Measurements from ENCODE around the gene DUSP1.

DUSP1 gene

GRCh38 chr5:172728481-172729241 lies 42.3 kb downstream of the DUSP1 start:
- Histone ChIP-seq H3K4me3 (ENCODE audit: low read length in 2 of 2) (no peak overlapping the region), H3K9ac (ENCODE audit: low read length in 2 of 2) (no peak overlapping the region), H3K4me1 (ENCODE audit: control insufficient read depth, insufficient read depth, low read length) (peaks cover 18% of the 10 kb centered on the region), H3K27me3 (ENCODE audit: control insufficient read depth in 1 of 2, insufficient read depth in 2 of 2, low read length in 2 of 2) (no peaks in the 10 kb centered on the region), H3K27ac (ENCODE audit: low read length) (no peak overlapping the region), H3K36me3 (ENCODE audit: control insufficient read depth in 2 of 2, insufficient read depth in 2 of 2, low read length in 2 of 2) (no peaks in the 10 kb centered on the region), H3K9me3 (ENCODE audit: control insufficient read depth in 2 of 2, low read length in 2 of 2) (no peaks in the 10 kb centered on the region)

GRCh38 chr5:172727551-172727950 lies 43.4 kb downstream of the DUSP1 start:
- peaks cover 7% of the 10 kb centered on the region for H3K4me1 ChIP-seq (ENCODE audit: control insufficient read depth, insufficient read depth, low read length)
- H3K27ac ChIP-seq (ENCODE audit: low read length) = no peak overlapping the region
- H3K9me3 ChIP-seq (ENCODE audit: control insufficient read depth in 2 of 2, low read length in 2 of 2) = no peaks in the 10 kb centered on the region
- H3K36me3 ChIP-seq (ENCODE audit: control insufficient read depth in 2 of 2, insufficient read depth in 2 of 2, low read length in 2 of 2) = no peaks in the 10 kb centered on the region
- H3K4me3 ChIP-seq (ENCODE audit: low read length in 2 of 2) = no peak overlapping the region
- no peak overlapping the region for H3K9ac ChIP-seq (ENCODE audit: low read length in 2 of 2)
- H3K27me3 ChIP-seq (ENCODE audit: control insufficient read depth in 1 of 2, insufficient read depth in 2 of 2, low read length in 2 of 2) = no peaks in the 10 kb centered on the region

GRCh38 chr5:172726966-172727365 lies 44.0 kb downstream of the DUSP1 start:
- H3K27ac ChIP-seq (ENCODE audit: low read length) = no peak overlapping the region

DNA sequence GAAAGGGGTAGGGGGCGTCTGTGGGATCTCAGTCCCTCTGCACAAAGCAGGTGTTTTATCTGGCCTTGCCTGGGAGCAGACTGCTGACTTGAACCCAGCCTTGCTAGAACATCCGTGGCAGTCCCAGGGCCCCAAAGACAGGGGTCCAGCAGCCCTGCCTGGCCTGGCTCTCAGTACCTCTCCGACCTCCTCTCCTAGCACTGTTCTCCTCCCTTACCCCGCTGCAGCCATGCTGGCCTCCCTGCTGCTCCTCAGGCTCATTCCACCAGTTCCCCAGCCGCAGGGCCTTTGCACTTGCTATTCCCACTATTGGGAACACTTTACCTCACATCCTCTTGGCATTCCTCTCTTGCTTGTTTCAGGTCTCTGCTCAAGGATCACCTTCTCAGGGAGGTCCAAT lies 45.2 kb downstream of the DUSP1 start:
- Histone ChIP-seq H3K4me1 (ENCODE audit: control insufficient read depth, insufficient read depth, low read length) (peaks cover 9% of the 10 kb centered on the region), H3K9me3 (ENCODE audit: control insufficient read depth in 2 of 2, low read length in 2 of 2) (no peaks in the 10 kb centered on the region), H3K4me3 (ENCODE audit: low read length in 2 of 2) (no peak overlapping the region), H3K9ac (ENCODE audit: low read length in 2 of 2) (no peak overlapping the region), H3K27ac (ENCODE audit: low read length) (no peak overlapping the region), H3K36me3 (ENCODE audit: control insufficient read depth in 2 of 2, insufficient read depth in 2 of 2, low read length in 2 of 2) (no peaks in the 10 kb centered on the region), H3K27me3 (ENCODE audit: control insufficient read depth in 1 of 2, insufficient read depth in 2 of 2, low read length in 2 of 2) (no peaks in the 10 kb centered on the region)

More at GRCh38 chr5:172726966-172727365, 44.0 kb downstream of the DUSP1 start:
- H3K27me3 ChIP-seq (ENCODE audit: control insufficient read depth in 1 of 2, insufficient read depth in 2 of 2, low read length in 2 of 2) = no peaks in the 10 kb centered on the region
- H3K4me1 ChIP-seq (ENCODE audit: control insufficient read depth, insufficient read depth, low read length) = peaks cover 7% of the 10 kb centered on the region
- H3K36me3 ChIP-seq (ENCODE audit: control insufficient read depth in 2 of 2, insufficient read depth in 2 of 2, low read length in 2 of 2) = no peaks in the 10 kb centered on the region
- no peak overlapping the region for H3K9ac ChIP-seq (ENCODE audit: low read length in 2 of 2)
- H3K9me3 ChIP-seq (ENCODE audit: control insufficient read depth in 2 of 2, low read length in 2 of 2) = no peaks in the 10 kb centered on the region
- no peak overlapping the region for H3K4me3 ChIP-seq (ENCODE audit: low read length in 2 of 2)

DNA sequence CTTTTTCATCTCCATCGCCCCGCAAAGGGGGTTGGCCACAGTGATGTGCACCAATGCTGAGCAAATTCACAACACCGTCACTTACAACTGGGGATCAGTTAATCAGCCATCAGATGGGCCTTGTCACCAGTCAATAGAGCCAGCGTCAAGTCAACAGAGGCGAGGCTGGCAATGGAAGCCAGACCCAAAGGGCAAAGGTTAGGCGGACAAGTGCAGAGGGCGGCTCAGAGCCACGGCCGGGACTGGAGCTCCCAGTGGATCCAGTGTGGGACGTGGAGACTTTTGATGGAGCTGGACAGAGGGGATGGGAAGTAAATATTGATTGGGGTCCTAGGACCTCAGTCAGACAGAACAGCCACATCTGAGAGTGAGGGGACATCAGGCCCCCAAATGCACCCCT lies 45.7 kb downstream of the DUSP1 start:
- H3K4me1 ChIP-seq (ENCODE audit: control insufficient read depth, insufficient read depth, low read length) = peaks cover 9% of the 10 kb centered on the region
- H3K27me3 ChIP-seq (ENCODE audit: control insufficient read depth in 1 of 2, insufficient read depth in 2 of 2, low read length in 2 of 2) = no peaks in the 10 kb centered on the region
- H3K36me3 ChIP-seq (ENCODE audit: control insufficient read depth in 2 of 2, insufficient read depth in 2 of 2, low read length in 2 of 2) = no peaks in the 10 kb centered on the region
- no peak overlapping the region for H3K27ac ChIP-seq (ENCODE audit: low read length)
- no peak overlapping the region for H3K9ac ChIP-seq (ENCODE audit: low read length in 2 of 2)
- no peak overlapping the region for H3K4me3 ChIP-seq (ENCODE audit: low read length in 2 of 2)
- H3K9me3 ChIP-seq (ENCODE audit: control insufficient read depth in 2 of 2, low read length in 2 of 2) = no peaks in the 10 kb centered on the region

DNA sequence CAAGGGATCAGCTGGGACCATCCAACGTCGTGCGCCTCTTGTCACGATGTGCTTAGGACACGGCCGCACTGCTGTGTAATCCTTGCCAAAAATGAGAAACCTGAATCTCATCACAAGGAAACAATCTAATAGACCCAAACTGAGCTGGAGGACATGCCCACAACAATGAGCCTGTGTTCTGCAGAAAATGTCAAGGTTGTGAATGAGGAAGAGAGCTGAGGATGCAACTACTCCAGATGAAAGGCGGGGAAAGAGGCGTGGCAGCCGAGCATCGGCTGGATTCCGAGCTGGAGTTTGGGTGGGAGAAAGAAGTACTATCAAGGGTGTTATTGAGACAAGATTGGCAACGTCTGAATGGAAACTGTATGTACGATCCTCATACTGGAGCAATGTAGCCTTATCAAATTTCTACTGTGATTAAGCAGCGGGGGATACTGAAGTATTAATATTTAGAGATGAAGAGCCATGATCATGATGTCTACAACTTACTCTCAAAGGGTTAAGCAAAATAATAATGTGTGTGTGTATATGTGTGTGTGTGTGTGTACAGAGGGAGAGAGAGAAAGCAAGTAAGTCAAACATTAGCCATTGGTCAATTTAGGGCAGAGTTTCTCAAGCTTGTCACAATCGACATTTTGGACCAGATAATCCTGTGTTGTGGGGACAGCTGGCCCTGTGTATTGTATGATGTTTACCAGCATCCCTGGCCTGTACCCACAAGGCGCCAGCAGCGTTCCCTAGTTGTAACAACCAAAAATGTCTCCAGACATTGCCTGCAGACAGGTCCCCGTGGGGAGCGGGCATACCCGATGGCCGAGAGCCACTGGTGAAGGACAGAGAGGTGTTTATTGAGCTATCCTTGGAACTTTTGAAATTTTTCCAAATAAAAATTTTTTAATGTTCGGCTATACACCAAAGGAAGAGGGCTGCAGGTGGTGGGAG lies 46.5 kb downstream of the DUSP1 start:
- Histone ChIP-seq H3K9me3 (ENCODE audit: control insufficient read depth in 2 of 2, low read length in 2 of 2) (no peaks in the 10 kb centered on the region), H3K27me3 (ENCODE audit: control insufficient read depth in 1 of 2, insufficient read depth in 2 of 2, low read length in 2 of 2) (no peaks in the 10 kb centered on the region), H3K27ac (ENCODE audit: low read length) (no peak overlapping the region), H3K4me1 (ENCODE audit: control insufficient read depth, insufficient read depth, low read length) (peaks cover 9% of the 10 kb centered on the region), H3K4me3 (ENCODE audit: low read length in 2 of 2) (no peak overlapping the region), H3K9ac (ENCODE audit: low read length in 2 of 2) (no peak overlapping the region), H3K36me3 (ENCODE audit: control insufficient read depth in 2 of 2, insufficient read depth in 2 of 2, low read length in 2 of 2) (no peaks in the 10 kb centered on the region)

DNA sequence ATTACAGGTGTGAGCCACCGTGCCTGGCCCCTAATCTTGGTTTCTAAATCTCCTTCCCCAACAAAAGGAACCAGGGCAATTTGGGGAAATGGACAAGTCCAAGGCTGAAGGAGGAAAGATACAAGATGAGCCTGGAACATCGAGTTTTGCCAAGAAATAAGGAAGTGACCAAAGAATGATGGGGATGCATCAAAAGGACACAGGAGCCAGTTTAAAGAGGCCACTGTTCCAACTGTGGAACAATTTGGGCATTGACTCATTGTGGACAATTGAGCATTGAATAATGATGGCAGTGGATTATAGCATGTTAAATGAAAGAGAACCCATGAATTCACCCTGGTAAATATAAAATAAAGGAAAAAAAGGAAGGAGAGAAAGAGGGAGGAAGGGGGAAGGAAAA lies 47.5 kb downstream of the DUSP1 start:
- Histone ChIP-seq H3K9ac (ENCODE audit: low read length in 2 of 2) (no peak overlapping the region), H3K4me1 (ENCODE audit: control insufficient read depth, insufficient read depth, low read length) (peaks cover 9% of the 10 kb centered on the region), H3K4me3 (ENCODE audit: low read length in 2 of 2) (no peak overlapping the region), H3K9me3 (ENCODE audit: control insufficient read depth in 2 of 2, low read length in 2 of 2) (no peaks in the 10 kb centered on the region), H3K36me3 (ENCODE audit: control insufficient read depth in 2 of 2, insufficient read depth in 2 of 2, low read length in 2 of 2) (no peaks in the 10 kb centered on the region), H3K27ac (ENCODE audit: low read length) (no peak overlapping the region), H3K27me3 (ENCODE audit: control insufficient read depth in 1 of 2, insufficient read depth in 2 of 2, low read length in 2 of 2) (no peaks in the 10 kb centered on the region)

GRCh38 chr5:172722327-172722815 lies 48.6 kb downstream of the DUSP1 start:
- Histone ChIP-seq H3K4me3 (ENCODE audit: low read length in 2 of 2) (no peak overlapping the region), H3K27ac (ENCODE audit: low read length) (no peak overlapping the region), H3K9ac (ENCODE audit: low read length in 2 of 2) (no peak overlapping the region), H3K9me3 (ENCODE audit: control insufficient read depth in 2 of 2, low read length in 2 of 2) (no peaks in the 10 kb centered on the region), H3K27me3 (ENCODE audit: control insufficient read depth in 1 of 2, insufficient read depth in 2 of 2, low read length in 2 of 2) (no peaks in the 10 kb centered on the region), H3K4me1 (ENCODE audit: control insufficient read depth, insufficient read depth, low read length) (peaks cover 11% of the 10 kb centered on the region), H3K36me3 (ENCODE audit: control insufficient read depth in 2 of 2, insufficient read depth in 2 of 2, low read length in 2 of 2) (no peaks in the 10 kb centered on the region)

DNA sequence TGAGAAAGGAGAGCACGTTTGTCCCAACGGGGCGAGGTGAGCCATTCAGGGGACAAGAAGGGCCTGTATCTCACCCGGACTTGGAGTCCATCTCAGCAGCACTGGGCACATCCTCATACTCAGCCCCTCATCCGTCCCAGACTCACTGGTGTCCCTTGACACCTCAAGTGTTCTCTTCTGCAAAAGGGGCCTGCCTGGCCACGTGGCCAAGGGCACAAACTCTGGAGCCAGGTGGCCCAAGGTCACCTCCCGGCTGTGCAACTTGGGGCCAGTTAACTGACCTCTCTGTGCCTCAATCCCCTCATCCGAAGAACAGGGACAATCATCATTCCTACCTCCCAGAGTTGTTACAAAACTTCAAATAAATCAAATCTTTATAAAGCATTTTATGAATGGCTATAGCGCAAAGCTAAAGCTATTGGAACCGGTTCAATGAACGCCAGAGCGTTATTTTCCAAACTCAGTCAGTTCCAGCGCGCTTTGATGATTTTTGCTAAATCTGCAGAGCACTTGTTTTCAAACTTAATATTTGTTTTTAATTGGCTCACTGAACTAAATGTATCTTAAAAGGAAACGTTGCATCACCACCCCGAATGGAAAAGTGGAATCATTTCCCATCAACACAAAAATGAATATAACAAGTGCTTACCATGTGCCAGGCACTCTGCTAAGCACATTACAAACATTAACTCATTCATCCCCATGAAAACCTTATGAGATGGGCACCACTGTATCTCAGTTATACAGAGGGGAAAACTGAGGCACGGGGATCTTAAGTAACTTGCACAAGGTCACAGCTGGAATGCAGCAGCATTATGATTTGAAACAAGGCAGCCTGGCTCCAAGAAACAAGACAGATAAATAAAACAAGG lies 49.3 kb downstream of the DUSP1 start:
- Histone ChIP-seq H3K27me3 (ENCODE audit: control insufficient read depth in 1 of 2, insufficient read depth in 2 of 2, low read length in 2 of 2) (no peaks in the 10 kb centered on the region), H3K9me3 (ENCODE audit: control insufficient read depth in 2 of 2, low read length in 2 of 2) (no peaks in the 10 kb centered on the region), H3K4me3 (ENCODE audit: low read length in 2 of 2) (no peak overlapping the region), H3K27ac (ENCODE audit: low read length) (no peak overlapping the region), H3K36me3 (ENCODE audit: control insufficient read depth in 2 of 2, insufficient read depth in 2 of 2, low read length in 2 of 2) (no peaks in the 10 kb centered on the region), H3K4me1 (ENCODE audit: control insufficient read depth, insufficient read depth, low read length) (peaks cover 17% of the 10 kb centered on the region), H3K9ac (ENCODE audit: low read length in 2 of 2) (no peak overlapping the region)

- no peak overlapping the region for H3K27ac ChIP-seq (ENCODE audit: low read length)
- H3K27me3 ChIP-seq (ENCODE audit: control insufficient read depth in 1 of 2, insufficient read depth in 2 of 2, low read length in 2 of 2) = no peaks in the 10 kb centered on the region
- no peak overlapping the region for H3K4me3 ChIP-seq (ENCODE audit: low read length in 2 of 2)
- H3K4me1 ChIP-seq (ENCODE audit: control insufficient read depth, insufficient read depth, low read length) = peaks cover 19% of the 10 kb centered on the region
- no peaks in the 10 kb centered on the region for H3K36me3 ChIP-seq (ENCODE audit: control insufficient read depth in 2 of 2, insufficient read depth in 2 of 2, low read length in 2 of 2)
- no peaks in the 10 kb centered on the region for H3K9me3 ChIP-seq (ENCODE audit: control insufficient read depth in 2 of 2, low read length in 2 of 2)
- H3K9ac ChIP-seq (ENCODE audit: low read length in 2 of 2) = no peak overlapping the region
These were observed 50.3 kb downstream of the DUSP1 start for GRCh38 chr5:172720655-172721054.
